Activated T-cell treated with anti-CD3 and anti-CD28 coated beads for 24 hours (primary cell): Measurements from ENCODE around the gene PTPN7.
"Not testable (repeated sequence)": the region's sequence is repeated elsewhere in the genome, so short reads cannot be mapped to it uniquely, and the experiment has no call there.

Experiments used
- DNase-seq: peaks from one replicate; pipeline ENCODE4 v3.0.0-alpha.2; 2020; ENCODE audit warnings: low read depth

Gene PTPN7

GRCh38 chr1:202150602-202151001 lies 9.8 kb downstream of the PTPN7 start:
- DNase-seq: no peak

- DNase-seq: no peak
Observed at GRCh38 chr1:202150187-202150586, 10.2 kb downstream of the PTPN7 start.

DNA sequence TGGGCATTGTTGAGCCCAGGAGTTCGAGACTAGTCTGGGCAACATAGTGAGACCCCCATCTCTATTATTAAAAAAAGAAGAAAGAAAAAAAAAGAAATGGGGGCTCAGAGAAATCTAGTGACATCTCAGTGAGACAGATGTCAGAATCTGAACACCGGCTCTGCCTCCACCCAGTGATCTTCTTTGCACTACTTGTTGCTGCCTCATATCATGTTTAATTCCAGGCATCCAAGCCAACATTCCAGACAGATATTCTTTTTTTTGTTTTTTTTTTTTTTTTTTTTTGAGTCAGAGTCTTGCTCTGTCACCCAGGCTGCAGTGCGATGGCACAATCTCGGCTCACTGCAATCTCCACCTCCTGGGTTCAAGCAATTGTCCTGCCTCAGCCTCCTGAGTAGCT lies 10.8 kb downstream of the PTPN7 start:
- no peak for DNase-seq

- no peak for DNase-seq
Observed at GRCh38 chr1:202148391-202148790, 12.0 kb downstream of the PTPN7 start.

GRCh38 chr1:202146993-202147392 lies 13.4 kb downstream of the PTPN7 start:
- no peak for DNase-seq

DNA sequence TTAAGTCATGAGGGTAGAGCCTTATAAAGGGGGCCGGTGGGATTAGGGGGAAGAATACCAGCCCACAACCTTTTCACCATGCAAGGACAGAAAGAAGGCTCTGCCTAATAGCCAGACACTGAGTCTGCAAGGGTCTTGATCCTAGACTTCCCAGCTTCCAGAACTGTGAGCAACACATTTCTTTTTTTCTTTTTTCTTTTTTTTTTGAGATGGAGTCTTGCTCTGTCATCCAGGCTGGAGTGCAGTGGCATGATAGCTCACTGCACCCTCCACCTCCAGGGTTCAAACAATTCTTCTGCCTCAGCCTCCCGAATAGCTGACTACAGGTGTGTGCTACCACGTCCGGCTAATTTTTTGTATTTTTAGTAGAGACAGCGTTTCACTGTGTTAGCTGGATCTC lies 14.1 kb downstream of the PTPN7 start:
- no peak for DNase-seq

DNA sequence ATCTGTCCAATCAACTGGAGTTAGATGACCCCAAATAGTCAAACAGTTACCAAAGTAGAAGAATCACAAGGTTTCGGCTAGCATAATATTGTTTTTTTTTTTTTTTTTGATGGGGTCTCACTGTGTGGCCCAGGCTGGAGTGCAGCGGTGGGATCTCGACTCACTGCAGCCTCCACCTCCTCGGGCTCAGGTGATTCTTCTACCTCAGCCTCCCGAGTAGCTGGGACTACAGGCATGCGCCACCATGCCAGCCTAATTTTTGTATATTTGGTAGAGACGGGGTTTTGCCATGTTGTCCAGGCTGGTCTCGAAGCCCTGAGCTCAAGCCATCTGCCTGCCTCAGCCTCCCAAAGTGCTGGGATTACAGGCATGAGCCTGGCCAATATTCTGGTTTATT lies 14.7 kb downstream of the PTPN7 start:
- DNase-seq: not testable (repeated sequence)

GRCh38 chr1:202145068-202145743 lies 15.2 kb downstream of the PTPN7 start:
- DNase-seq: no peak

DNA sequence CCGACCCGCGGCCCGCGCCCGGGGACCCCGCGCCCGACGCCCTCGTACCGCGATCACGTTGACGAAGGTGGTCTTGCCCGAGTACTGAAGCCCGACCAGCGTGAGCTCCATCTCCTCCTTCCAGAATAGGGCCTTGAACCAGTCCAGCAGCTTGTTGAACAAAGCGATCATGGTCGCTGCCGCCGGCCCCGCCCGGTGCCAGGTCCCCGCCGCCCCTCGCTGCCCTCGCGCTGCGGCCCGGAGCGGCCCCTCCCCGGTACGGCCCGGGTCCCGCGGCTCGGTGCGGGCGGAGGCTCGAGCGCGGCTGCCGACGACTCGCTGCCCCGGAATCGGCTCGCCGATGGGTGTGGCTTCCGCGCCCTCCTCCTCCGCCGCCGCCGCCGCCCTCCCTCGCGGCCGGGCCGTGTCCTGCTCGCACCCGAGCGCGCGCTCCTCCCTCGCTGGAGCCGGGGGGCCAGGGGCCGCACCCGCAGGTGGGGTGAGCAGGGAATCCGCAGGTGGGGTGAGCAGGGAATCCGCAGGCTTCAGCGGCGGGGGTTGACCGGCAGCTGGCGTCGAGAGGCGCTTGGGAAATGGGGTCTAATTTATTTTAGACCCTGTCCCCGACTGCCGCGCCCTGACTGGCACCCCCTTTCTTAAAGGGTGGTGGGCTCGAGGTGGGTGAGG lies 15.9 kb downstream of the PTPN7 start, which contains the start of gene ARL8A:
TSS of gene ARL8A (minus strand) at position 336 of the 666 bp plus-strand sequence. CDS start at position 171, 165 bp downstream.
- peak; percentile 62 for DNase-seq

DNA sequence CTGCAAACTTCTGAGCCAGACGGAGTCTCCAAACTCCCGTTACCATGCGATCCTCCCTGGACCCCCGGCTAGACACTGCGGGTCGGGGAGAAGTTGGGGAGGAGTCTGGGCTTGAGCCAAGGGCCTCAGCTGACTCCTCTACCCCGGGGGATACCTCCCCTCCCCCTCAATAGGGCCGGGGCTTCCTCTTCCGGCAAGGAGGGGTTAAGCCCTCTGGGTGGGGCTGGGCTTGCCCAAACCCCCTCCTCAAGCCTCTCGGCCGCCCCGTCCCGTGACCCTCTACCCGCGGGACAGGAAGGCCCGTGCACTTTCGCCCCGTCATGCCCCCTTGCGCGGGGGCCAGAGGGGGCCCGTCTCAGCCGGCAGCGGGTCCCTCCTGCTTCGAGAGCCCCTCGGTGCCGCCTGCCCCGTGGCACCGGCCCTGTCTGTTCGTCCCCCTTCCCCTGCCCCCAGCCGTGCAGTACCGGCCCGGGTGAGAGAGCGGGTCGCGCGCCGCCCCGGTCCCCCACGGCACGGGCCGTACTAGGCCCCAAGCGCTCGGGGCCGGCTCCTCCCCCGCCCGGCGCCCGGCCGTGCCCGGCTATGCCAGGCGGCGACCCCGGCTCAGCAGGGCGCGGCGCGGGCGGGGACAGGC lies 16.5 kb downstream of the PTPN7 start:
- DNase-seq: no peak

GRCh38 chr1:202143011-202143767 lies 17.2 kb downstream of the PTPN7 start:
- DNase-seq: no peak

GRCh38 chr1:202141468-202141867 lies 18.9 kb downstream of the PTPN7 start:
- not testable (repeated sequence) for DNase-seq

- no peak for DNase-seq
Observed at GRCh38 chr1:202140833-202141232, 19.6 kb downstream of the PTPN7 start.

GRCh38 chr1:202135221-202135721 lies 25.1 kb downstream of the PTPN7 start:
- DNase-seq: no peak

DNA sequence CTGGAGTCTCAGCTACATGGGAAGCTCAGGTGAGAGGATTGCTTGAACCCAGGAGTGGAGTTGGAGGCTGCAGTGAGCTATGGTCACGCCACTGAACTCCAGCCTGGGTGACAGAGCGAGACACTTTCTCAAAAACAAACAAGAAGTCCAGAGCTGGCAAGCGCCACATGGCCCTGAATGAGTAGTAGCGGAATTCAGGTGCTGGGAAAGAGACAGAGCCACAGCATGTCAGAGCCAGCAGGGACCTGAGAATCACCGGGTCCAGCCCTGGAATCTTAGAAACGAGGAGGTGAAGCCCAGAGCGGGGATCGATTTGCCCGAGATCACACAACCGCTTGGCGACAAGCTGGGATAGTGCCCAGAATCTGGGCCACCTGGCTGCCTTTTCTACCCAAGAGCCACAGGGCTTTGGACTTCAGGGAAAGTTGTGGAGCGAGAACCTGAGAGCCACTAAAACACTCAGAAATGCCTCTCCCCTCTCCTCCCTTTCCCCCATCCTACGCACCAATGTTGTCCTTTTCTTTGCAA lies 25.7 kb downstream of the PTPN7 start:
- DNase-seq: no peak

- DNase-seq: no peak
Observed at GRCh38 chr1:202133989-202134388, 26.4 kb downstream of the PTPN7 start.

- DNase-seq: no peak
Observed at GRCh38 chr1:202133496-202133895, 26.9 kb downstream of the PTPN7 start.

DNA sequence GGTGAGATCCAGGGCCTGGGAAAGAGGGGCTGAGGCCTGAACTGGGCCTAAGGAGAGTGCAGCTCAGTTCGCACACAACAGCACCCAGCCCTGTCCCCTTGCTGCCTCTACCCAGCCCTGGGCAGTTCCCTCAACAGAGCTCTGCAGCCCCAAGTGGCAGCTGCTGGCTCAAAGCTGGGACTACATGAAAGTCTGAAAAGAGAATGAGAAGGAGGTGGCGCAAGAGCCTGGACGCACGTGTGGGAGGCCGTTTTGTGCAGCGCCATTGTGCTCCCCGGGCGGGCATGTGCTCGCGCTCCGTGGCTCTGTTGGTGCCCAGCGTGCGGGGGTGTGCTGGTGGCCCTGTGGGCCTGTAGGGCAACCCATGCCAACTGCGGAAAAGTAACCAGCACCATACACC lies 27.4 kb downstream of the PTPN7 start:
- DNase-seq: no peak

GRCh38 chr1:202131956-202132821 lies 28.2 kb downstream of the PTPN7 start:
- DNase-seq: no peak

- DNase-seq: no peak
Observed at GRCh38 chr1:202130816-202131522, 29.4 kb downstream of the PTPN7 start.
